ENCODE results near the gene TSPAN4. TPM values are rescaled to one million over a fixed set of nuclear protein-coding genes. Genes with fewer than 3 reads are reported as not detected.

The TSPAN4 gene
- total and polyA plus RNA-seq, 2 of the 13 experiments (the other 11 are each of a cell fraction or from before 2014, with no cell fraction given) = 31.7 to 68.3 TPM

GRCh38 chr11:810040-810567, 32.5 kb upstream of the TSPAN4 start (continued):
- TF ChIP-seq ATF3 (CRISPR knock-in tag; IDR thresholded peaks at IDR 0.05) (no peak), DRAP1 (CRISPR knock-in tag; IDR thresholded peaks at IDR 0.05) (no peak), ASH2L (IDR thresholded peaks at IDR 0.05; ENCODE audit: insufficient read length, low read depth, low read length) (peak; percentile 51), ZNF740 (CRISPR knock-in tag; IDR thresholded peaks at IDR 0.05) (no peak), ZNF761 (CRISPR knock-in tag; conservative IDR thresholded peaks at IDR 0.05) (no peak), ZNF329 (CRISPR knock-in tag; IDR thresholded peaks at IDR 0.05; ENCODE audit: low read depth) (0 out of 2 replicates have a peak, but pooled peaks have one; percentile 6), MAF1 (CRISPR knock-in tag; IDR thresholded peaks at IDR 0.05; ENCODE audit: borderline replicate concordance) (no peak), NFKB2 (CRISPR knock-in tag; IDR thresholded peaks at IDR 0.05; ENCODE audit: borderline replicate concordance) (0 out of 2 replicates have a peak, but pooled peaks have one; percentile 8), ZNF841 (CRISPR knock-in tag; IDR thresholded peaks at IDR 0.05; ENCODE audit: borderline replicate concordance) (no peak), ZNF24 (IDR thresholded peaks at IDR 0.05) (no peak), HCFC1 (IDR thresholded peaks at IDR 0.05; ENCODE audit: low read depth, low read length) (no peak), ZNF83 (CRISPR knock-in tag; IDR thresholded peaks at IDR 0.05; ENCODE audit: borderline replicate concordance) (0 out of 2 replicates have a peak, but pooled peaks have one; percentile 20), TP53 (CRISPR knock-in tag; conservative IDR thresholded peaks at IDR 0.05) (no peak), ZNF441 (CRISPR knock-in tag; IDR thresholded peaks at IDR 0.05; ENCODE audit: borderline replicate concordance) (peak; percentile 67; the same call in 1 of the 2 replicates), ZNF549 (CRISPR knock-in tag; IDR thresholded peaks at IDR 0.05) (no peak), BORCS8-MEF2B (CRISPR knock-in tag; IDR thresholded peaks at IDR 0.05) (no peak)
- TF ChIP-seq, protein P1, sequence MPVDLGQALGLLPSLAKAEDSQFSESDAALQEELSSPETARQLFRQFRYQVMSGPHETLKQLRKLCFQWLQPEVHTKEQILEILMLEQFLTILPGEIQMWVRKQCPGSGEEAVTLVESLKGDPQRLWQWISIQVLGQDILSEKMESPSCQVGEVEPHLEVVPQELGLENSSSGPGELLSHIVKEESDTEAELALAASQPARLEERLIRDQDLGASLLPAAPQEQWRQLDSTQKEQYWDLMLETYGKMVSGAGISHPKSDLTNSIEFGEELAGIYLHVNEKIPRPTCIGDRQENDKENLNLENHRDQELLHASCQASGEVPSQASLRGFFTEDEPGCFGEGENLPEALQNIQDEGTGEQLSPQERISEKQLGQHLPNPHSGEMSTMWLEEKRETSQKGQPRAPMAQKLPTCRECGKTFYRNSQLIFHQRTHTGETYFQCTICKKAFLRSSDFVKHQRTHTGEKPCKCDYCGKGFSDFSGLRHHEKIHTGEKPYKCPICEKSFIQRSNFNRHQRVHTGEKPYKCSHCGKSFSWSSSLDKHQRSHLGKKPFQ (CRISPR knock-in tag; IDR thresholded peaks at IDR 0.05; ENCODE audit: insufficient replicate concordance) = no peak
- TF ChIP-seq, protein P2, sequence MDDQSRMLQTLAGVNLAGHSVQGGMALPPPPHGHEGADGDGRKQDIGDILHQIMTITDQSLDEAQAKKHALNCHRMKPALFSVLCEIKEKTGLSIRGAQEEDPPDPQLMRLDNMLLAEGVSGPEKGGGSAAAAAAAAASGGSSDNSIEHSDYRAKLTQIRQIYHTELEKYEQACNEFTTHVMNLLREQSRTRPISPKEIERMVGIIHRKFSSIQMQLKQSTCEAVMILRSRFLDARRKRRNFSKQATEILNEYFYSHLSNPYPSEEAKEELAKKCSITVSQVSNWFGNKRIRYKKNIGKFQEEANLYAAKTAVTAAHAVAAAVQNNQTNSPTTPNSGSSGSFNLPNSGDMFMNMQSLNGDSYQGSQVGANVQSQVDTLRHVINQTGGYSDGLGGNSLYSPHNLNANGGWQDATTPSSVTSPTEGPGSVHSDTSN (CRISPR knock-in tag; IDR thresholded peaks at IDR 0.05; ENCODE audit: borderline replicate concordance) = no peak
- TF ChIP-seq, protein P3, sequence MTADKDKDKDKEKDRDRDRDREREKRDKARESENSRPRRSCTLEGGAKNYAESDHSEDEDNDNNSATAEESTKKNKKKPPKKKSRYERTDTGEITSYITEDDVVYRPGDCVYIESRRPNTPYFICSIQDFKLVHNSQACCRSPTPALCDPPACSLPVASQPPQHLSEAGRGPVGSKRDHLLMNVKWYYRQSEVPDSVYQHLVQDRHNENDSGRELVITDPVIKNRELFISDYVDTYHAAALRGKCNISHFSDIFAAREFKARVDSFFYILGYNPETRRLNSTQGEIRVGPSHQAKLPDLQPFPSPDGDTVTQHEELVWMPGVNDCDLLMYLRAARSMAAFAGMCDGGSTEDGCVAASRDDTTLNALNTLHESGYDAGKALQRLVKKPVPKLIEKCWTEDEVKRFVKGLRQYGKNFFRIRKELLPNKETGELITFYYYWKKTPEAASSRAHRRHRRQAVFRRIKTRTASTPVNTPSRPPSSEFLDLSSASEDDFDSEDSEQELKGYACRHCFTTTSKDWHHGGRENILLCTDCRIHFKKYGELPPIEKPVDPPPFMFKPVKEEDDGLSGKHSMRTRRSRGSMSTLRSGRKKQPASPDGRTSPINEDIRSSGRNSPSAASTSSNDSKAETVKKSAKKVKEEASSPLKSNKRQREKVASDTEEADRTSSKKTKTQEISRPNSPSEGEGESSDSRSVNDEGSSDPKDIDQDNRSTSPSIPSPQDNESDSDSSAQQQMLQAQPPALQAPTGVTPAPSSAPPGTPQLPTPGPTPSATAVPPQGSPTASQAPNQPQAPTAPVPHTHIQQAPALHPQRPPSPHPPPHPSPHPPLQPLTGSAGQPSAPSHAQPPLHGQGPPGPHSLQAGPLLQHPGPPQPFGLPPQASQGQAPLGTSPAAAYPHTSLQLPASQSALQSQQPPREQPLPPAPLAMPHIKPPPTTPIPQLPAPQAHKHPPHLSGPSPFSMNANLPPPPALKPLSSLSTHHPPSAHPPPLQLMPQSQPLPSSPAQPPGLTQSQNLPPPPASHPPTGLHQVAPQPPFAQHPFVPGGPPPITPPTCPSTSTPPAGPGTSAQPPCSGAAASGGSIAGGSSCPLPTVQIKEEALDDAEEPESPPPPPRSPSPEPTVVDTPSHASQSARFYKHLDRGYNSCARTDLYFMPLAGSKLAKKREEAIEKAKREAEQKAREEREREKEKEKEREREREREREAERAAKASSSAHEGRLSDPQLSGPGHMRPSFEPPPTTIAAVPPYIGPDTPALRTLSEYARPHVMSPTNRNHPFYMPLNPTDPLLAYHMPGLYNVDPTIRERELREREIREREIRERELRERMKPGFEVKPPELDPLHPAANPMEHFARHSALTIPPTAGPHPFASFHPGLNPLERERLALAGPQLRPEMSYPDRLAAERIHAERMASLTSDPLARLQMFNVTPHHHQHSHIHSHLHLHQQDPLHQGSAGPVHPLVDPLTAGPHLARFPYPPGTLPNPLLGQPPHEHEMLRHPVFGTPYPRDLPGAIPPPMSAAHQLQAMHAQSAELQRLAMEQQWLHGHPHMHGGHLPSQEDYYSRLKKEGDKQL (CRISPR knock-in tag; IDR thresholded peaks at IDR 0.05; ENCODE audit: low read depth) = 0 out of 2 replicates have a peak, but pooled peaks have one; percentile 33
- TF ChIP-seq, protein P4, sequence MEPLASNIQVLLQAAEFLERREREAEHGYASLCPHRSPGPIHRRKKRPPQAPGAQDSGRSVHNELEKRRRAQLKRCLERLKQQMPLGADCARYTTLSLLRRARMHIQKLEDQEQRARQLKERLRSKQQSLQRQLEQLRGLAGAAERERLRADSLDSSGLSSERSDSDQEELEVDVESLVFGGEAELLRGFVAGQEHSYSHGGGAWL (CRISPR knock-in tag; IDR thresholded peaks at IDR 0.05) = peak; percentile 26; the same call in 1 of the 2 replicates
